HL-60 (cell line): ENCODE measurements around the gene ARF1.

Experiments used
- DNase-seq, 2 experiments: peaks; one replicate each; pipeline ENCODE4 v3.0.0-alpha.2; 2010 to 2020; ENCODE audit warnings: low read depth in 1 of 2, low spot score in 1 of 2
- H3K27ac ChIP-seq: fragments of 250-450 bp; sonication (Bioruptor Pico); replicated peaks from 2 replicates; pipeline ENCODE4 v1.5.1; 2020; ENCODE audit warnings: mild to moderate bottlenecking, moderate library complexity
- H3K27me3 ChIP-seq: fragments of 250-450 bp; sonication (Bioruptor Pico); 2 replicates; pipeline ENCODE4 v1.5.1; 2021; ENCODE audit warnings: mild to moderate bottlenecking, moderate library complexity; ENCODE audit not compliant: insufficient read depth, poor library complexity, severe bottlenecking
- H3K4me3 ChIP-seq: replicated peaks from 2 replicates; pipeline ENCODE4 v1.5.1; 2011; ENCODE audit warnings: mild to moderate bottlenecking, control low read depth, low read length; ENCODE audit not compliant: insufficient read depth
- GABPA ChIP-seq: IDR thresholded peaks from 2 replicates; pipeline ENCODE4 v1.6.1; 2012; ENCODE audit warnings: low read depth
- POLR2AphosphoS5 ChIP-seq: IDR thresholded peaks from 2 replicates; pipeline ENCODE4 v1.6.1; 2012; ENCODE audit warnings: low read depth
- SPI1 ChIP-seq: IDR thresholded peaks from 2 replicates; pipeline ENCODE4 v1.6.1; 2012; ENCODE audit warnings: low read depth, mild to moderate bottlenecking, borderline replicate concordance
- TF ChIP-seq, protein P1 (sequence below): IDR thresholded peaks from 2 replicates; pipeline ENCODE4 v1.6.1; 2012; ENCODE audit warnings: low read depth; ENCODE audit not compliant: insufficient replicate concordance
- TF ChIP-seq, protein P2 (sequence below): IDR thresholded peaks from one replicate; pipeline ENCODE4 v1.5.1; 2011; ENCODE audit warnings: low read length, control low read depth, inconsistent platforms; ENCODE audit not compliant: insufficient read depth

The ARF1 gene

DNA sequence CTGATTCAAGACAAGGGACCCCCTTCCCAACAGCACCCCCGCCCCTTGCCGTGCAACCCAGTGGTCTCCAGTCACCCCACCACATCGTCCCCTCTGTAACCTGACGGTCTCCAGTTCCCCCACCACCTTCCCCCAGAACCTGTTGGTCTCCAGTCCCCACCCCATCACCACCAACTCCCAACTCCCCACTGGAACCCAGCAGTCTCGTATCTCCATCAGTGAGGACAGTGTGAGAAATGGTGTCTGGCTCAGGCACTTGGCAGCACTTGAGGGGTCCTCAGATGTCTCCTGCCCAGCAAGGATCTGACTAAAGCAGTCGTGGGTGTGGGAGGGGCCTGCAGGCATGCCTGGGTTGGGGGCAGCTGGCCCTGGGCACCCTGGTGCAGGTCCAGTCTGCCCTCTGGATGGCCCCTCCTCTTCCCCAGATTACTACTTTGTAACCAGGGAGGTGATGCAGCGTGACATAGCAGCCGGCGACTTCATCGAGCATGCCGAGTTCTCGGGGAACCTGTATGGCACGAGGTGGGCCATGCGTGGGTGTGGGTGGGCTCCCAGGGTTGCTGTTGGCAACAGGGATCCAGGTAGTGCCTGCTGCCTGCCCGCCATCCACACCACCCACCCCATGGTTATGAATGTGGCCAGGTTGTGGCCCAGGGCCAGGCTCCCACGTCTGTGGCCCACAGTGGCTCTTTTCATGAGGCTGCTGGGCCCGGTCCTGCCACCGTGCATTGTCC lies 64.1 kb downstream of the ARF1 start:
- no peak for DNase-seq
- TF ChIP-seq, protein P1, sequence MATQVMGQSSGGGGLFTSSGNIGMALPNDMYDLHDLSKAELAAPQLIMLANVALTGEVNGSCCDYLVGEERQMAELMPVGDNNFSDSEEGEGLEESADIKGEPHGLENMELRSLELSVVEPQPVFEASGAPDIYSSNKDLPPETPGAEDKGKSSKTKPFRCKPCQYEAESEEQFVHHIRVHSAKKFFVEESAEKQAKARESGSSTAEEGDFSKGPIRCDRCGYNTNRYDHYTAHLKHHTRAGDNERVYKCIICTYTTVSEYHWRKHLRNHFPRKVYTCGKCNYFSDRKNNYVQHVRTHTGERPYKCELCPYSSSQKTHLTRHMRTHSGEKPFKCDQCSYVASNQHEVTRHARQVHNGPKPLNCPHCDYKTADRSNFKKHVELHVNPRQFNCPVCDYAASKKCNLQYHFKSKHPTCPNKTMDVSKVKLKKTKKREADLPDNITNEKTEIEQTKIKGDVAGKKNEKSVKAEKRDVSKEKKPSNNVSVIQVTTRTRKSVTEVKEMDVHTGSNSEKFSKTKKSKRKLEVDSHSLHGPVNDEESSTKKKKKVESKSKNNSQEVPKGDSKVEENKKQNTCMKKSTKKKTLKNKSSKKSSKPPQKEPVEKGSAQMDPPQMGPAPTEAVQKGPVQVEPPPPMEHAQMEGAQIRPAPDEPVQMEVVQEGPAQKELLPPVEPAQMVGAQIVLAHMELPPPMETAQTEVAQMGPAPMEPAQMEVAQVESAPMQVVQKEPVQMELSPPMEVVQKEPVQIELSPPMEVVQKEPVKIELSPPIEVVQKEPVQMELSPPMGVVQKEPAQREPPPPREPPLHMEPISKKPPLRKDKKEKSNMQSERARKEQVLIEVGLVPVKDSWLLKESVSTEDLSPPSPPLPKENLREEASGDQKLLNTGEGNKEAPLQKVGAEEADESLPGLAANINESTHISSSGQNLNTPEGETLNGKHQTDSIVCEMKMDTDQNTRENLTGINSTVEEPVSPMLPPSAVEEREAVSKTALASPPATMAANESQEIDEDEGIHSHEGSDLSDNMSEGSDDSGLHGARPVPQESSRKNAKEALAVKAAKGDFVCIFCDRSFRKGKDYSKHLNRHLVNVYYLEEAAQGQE, result no peak
- TF ChIP-seq POLR2AphosphoS5 (no peak), SPI1 (no peak), GABPA (no peak)
- TF ChIP-seq, protein P2, sequence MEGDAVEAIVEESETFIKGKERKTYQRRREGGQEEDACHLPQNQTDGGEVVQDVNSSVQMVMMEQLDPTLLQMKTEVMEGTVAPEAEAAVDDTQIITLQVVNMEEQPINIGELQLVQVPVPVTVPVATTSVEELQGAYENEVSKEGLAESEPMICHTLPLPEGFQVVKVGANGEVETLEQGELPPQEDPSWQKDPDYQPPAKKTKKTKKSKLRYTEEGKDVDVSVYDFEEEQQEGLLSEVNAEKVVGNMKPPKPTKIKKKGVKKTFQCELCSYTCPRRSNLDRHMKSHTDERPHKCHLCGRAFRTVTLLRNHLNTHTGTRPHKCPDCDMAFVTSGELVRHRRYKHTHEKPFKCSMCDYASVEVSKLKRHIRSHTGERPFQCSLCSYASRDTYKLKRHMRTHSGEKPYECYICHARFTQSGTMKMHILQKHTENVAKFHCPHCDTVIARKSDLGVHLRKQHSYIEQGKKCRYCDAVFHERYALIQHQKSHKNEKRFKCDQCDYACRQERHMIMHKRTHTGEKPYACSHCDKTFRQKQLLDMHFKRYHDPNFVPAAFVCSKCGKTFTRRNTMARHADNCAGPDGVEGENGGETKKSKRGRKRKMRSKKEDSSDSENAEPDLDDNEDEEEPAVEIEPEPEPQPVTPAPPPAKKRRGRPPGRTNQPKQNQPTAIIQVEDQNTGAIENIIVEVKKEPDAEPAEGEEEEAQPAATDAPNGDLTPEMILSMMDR, result no peak
- H3K27ac ChIP-seq, result no peak overlapping the region
- no peaks in the 10 kb centered on the region for H3K27me3 ChIP-seq
- H3K4me3 ChIP-seq, result no peak overlapping the region

GRCh38 chr1:228147151-228147693 lies 64.7 kb downstream of the ARF1 start:
- no peak for DNase-seq
- no peak overlapping the region for H3K4me3 ChIP-seq

DNA sequence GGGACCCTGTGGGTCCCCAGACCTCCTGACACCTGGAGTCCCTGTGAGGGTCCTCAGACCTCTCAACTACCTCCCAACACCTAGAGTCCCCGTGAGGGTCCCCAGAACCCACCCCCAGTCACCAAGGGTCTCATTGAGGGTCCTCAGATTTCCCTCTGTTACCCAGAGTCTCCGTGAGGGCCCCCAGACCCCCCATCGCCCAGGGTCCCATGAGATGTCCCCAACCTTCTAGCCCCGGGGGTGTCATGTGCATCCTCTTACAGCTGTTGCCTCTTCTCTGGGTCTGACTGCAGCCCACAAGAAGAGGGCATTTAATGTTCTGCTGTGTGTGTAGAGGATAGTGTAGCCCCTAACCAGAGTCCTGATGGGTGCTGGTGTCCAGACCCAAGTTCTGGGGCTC lies 65.3 kb downstream of the ARF1 start:
- H3K27me3 ChIP-seq, result no peaks in the 10 kb centered on the region
- TF ChIP-seq GABPA (no peak), SPI1 (no peak), POLR2AphosphoS5 (no peak)
- TF ChIP-seq, protein P2, result no peak
- TF ChIP-seq, protein P1, result no peak
- no peak overlapping the region for H3K4me3 ChIP-seq
- H3K27ac ChIP-seq, result no peak overlapping the region
- DNase-seq, result no peak

More at GRCh38 chr1:228147151-228147693, 64.7 kb downstream of the ARF1 start:
- H3K27me3 ChIP-seq, result no peaks in the 10 kb centered on the region
- TF ChIP-seq, protein P2, result no peak
- TF ChIP-seq, protein P1, result no peak
- TF ChIP-seq POLR2AphosphoS5, result no peak
- TF ChIP-seq GABPA, result no peak
- no peak for TF ChIP-seq SPI1
- no peak overlapping the region for H3K27ac ChIP-seq
